ENCODE data around the gene KCNJ12.

KCNJ12 gene

DNA sequence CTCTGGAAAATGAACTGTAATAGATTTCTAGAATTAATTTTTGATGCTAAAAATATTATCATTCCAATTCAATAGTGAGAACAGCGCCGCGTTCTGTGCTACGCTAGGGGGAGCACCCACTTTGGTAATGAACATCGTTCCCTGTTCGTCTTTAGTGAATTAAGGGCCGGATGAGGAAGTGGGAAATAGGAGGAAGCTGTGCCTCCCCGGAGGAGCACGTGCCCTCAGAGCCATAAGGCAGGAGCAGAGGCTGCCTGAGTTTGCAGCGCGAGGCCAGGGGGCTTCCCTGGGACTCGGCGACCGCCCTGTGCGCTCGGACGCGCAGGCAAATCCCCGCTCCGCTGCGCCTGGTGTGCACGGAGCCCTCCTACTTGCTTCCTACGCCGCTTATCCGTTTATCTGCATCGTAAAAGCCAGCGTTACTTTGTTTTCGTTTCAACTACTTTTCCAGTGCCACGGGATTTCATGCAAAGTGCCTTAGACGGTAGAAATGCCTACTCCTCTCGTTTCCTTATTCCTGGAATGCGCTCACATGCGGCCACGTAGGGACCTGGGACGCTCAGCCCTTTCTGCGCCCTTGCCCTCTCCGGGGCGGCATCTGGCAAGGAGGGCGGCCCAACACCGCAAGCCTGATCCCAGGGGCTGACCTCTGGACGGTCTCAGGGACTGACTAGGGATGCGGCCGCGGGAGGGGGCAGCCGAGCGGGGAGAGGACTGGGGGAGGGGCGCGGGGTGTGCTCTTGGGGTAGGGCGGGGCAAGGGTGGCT lies 76.4 kb downstream of the KCNJ12 start:
- TF ChIP-seq CEBPB (IDR thresholded peaks at IDR 0.05) (no peak), RAD21 (IDR thresholded peaks at IDR 0.05; ENCODE audit: low read depth) (no peak), EP300 (IDR thresholded peaks at IDR 0.05; ENCODE audit: borderline replicate concordance) (no peak), FOXM1 (IDR thresholded peaks at IDR 0.05; ENCODE audit: borderline replicate concordance, low read depth) (no peak)
- TF ChIP-seq, protein P1, sequence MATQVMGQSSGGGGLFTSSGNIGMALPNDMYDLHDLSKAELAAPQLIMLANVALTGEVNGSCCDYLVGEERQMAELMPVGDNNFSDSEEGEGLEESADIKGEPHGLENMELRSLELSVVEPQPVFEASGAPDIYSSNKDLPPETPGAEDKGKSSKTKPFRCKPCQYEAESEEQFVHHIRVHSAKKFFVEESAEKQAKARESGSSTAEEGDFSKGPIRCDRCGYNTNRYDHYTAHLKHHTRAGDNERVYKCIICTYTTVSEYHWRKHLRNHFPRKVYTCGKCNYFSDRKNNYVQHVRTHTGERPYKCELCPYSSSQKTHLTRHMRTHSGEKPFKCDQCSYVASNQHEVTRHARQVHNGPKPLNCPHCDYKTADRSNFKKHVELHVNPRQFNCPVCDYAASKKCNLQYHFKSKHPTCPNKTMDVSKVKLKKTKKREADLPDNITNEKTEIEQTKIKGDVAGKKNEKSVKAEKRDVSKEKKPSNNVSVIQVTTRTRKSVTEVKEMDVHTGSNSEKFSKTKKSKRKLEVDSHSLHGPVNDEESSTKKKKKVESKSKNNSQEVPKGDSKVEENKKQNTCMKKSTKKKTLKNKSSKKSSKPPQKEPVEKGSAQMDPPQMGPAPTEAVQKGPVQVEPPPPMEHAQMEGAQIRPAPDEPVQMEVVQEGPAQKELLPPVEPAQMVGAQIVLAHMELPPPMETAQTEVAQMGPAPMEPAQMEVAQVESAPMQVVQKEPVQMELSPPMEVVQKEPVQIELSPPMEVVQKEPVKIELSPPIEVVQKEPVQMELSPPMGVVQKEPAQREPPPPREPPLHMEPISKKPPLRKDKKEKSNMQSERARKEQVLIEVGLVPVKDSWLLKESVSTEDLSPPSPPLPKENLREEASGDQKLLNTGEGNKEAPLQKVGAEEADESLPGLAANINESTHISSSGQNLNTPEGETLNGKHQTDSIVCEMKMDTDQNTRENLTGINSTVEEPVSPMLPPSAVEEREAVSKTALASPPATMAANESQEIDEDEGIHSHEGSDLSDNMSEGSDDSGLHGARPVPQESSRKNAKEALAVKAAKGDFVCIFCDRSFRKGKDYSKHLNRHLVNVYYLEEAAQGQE (IDR thresholded peaks at IDR 0.05; ENCODE audit: low read depth): no peak

- TF ChIP-seq TAF1 (IDR thresholded peaks at IDR 0.05; ENCODE audit: low read depth) (no peak), TEAD4 (IDR thresholded peaks at IDR 0.05) (no peak)
Measured at GRCh38 chr17:21453144-21453898, 77.2 kb downstream of the KCNJ12 start.

DNA sequence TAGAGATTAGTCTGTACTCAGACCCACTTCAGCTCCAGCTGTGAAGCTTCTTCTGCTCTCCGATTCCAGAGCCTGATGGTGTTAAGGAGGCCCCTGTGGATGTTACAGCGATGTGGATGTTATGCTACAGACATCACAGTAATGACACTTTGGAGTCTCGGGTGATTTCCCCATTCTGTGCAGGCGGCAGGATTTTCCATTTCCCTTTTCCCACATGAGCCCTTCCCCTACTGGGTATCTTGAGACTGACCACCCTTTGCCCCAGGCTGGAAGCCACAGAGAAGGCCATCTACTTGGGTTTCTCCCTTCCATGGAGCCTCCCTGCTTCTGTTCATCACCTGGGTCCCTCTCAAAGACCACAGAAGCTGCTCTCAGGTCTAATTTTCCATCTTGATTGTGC lies 78.3 kb downstream of the KCNJ12 start:
- TF ChIP-seq TAF1 (IDR thresholded peaks at IDR 0.05; ENCODE audit: low read depth) (no peak), ZBTB7A (IDR thresholded peaks at IDR 0.05; ENCODE audit: low read depth) (no peak), EGR1 (IDR thresholded peaks at IDR 0.05) (no peak), TEAD4 (IDR thresholded peaks at IDR 0.05) (no peak), RAD21 (IDR thresholded peaks at IDR 0.05; ENCODE audit: low read depth) (no peak), USF1 (IDR thresholded peaks at IDR 0.05) (no peak), FOXM1 (IDR thresholded peaks at IDR 0.05; ENCODE audit: borderline replicate concordance, low read depth) (no peak), TCF12 (IDR thresholded peaks at IDR 0.05; ENCODE audit: low read depth) (no peak), YY1 (IDR thresholded peaks at IDR 0.05; ENCODE audit: low read depth) (no peak), EP300 (IDR thresholded peaks at IDR 0.05; ENCODE audit: borderline replicate concordance) (no peak), CEBPB (IDR thresholded peaks at IDR 0.05) (no peak), NFIC (IDR thresholded peaks at IDR 0.05) (no peak), CREB1 (IDR thresholded peaks at IDR 0.05; ENCODE audit: low read depth) (no peak)
- TF ChIP-seq, protein P1 (IDR thresholded peaks at IDR 0.05; ENCODE audit: low read depth): no peak
- TF ChIP-seq, protein P2, sequence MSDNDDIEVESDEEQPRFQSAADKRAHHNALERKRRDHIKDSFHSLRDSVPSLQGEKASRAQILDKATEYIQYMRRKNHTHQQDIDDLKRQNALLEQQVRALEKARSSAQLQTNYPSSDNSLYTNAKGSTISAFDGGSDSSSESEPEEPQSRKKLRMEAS (IDR thresholded peaks at IDR 0.05): no peak

- TF ChIP-seq YY1 (IDR thresholded peaks at IDR 0.05; ENCODE audit: low read depth) (no peak), USF1 (IDR thresholded peaks at IDR 0.05) (no peak), EGR1 (IDR thresholded peaks at IDR 0.05) (no peak), ZBTB7A (IDR thresholded peaks at IDR 0.05; ENCODE audit: low read depth) (no peak), RAD21 (IDR thresholded peaks at IDR 0.05; ENCODE audit: low read depth) (no peak), TCF12 (IDR thresholded peaks at IDR 0.05; ENCODE audit: low read depth) (no peak), FOXM1 (IDR thresholded peaks at IDR 0.05; ENCODE audit: borderline replicate concordance, low read depth) (no peak), NFIC (IDR thresholded peaks at IDR 0.05) (no peak), CEBPB (IDR thresholded peaks at IDR 0.05) (no peak), TAF1 (IDR thresholded peaks at IDR 0.05; ENCODE audit: low read depth) (no peak), EP300 (IDR thresholded peaks at IDR 0.05; ENCODE audit: borderline replicate concordance) (no peak), TEAD4 (IDR thresholded peaks at IDR 0.05) (no peak)
- TF ChIP-seq, protein P1 (IDR thresholded peaks at IDR 0.05; ENCODE audit: low read depth): no peak
- TF ChIP-seq, protein P2 (IDR thresholded peaks at IDR 0.05): no peak
Measured at GRCh38 chr17:21455761-21456160, 79.6 kb downstream of the KCNJ12 start.

All from Ishikawa (cell line).